ENCODE measurements around the gene FAM76B.
A peak's percentile ranks its signal among the peaks of the same experiment; 100 is the strongest.
"Not testable (repeated sequence)": the region's sequence is repeated elsewhere in the genome, so short reads cannot be mapped to it uniquely, and the experiment has no call there.

FAM76B gene

DNA sequence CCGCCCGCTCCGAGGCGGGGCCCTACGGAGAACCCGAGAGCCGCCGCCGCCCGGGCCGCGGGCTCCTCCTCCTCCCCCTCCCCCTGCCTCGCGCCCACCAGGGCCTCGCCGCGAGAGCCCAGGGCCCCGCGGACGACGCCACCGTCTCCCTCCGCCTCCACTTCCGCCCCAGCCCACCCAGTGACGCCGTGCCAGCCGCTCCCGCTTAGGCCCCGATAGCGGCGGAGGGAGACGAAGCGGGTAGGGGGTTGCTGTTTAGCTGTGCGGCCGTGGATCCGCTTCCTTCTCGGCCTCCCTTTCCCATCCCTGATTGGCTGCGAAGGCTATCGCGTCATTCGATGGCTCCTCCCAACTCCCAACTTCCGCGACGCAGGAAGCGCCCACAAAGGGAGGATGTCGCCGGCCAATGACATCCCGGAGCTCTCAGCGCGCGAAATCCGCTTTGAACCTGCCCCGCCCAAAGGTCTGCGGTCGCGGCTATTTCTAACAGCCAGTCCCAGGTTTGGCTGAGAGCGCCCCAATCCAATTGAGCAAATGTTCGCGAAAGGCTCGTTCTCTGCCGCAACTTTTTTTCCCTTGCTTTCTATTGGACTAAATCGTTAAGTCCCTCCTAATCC, at the start of gene FAM76B:
Gene FAM76B, minus strand, starts transcription at position 277 of the 617 bp plus-strand sequence. CDS start 304 bp downstream, outside the sequence.
- DNase-seq (ENCODE audit: low read depth): peak; percentile 98

DNA sequence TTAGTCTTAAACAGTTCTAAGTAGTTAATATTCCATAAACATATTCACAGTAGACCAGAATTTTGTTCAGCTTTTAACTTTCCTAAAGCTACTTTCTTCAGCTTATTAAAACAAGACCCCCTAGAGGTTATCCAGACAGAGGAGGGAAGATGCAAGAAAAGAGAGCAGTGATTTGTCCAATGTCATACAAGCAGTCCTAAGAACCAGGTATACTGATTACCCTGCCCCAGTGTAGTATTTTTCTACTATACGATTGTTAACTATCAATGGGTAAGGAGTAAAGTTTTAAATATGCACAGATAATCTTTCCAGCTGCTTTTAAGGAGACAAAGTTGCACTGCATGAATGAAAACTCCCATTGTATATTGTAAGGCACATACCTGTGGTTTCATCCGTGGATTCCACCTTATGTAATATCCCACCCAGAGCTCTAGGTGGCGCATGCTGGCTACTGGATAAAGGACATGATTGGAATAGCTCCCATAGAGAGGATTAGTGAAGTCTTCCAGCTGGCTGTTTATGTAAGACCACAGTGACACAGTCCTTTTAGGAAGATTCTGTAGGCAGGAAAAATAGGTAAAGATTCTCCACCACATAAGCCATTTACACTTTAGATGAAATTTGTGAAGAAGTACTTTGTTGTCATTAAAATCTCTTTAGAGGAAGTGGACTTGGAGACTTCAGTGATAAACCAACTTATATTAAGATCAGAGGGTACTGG, 46.3 kb upstream of the FAM76B start:
- peak; percentile 76 for DNase-seq (ENCODE audit: low read depth)

DNA sequence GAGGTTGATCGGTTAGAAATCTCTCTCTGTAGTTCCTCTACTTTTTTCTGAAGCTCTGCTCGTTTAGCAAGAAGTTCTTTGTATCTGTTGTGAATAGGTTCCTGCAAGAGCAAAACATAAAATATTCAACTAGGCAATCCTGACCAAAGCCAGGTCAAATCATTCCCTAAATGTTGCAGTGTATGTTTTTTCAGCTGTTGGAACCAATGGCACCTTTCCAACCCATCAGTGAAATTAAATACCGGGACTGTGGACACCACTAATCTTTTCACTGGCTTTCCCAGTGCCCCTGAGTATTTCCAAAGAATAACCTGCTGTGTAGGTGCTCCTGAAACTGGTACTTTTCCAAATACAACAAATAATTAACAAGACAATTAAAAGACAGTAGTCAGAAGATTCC, 45.8 kb upstream of the FAM76B start:
- no peak for DNase-seq (ENCODE audit: low read depth)

DNA sequence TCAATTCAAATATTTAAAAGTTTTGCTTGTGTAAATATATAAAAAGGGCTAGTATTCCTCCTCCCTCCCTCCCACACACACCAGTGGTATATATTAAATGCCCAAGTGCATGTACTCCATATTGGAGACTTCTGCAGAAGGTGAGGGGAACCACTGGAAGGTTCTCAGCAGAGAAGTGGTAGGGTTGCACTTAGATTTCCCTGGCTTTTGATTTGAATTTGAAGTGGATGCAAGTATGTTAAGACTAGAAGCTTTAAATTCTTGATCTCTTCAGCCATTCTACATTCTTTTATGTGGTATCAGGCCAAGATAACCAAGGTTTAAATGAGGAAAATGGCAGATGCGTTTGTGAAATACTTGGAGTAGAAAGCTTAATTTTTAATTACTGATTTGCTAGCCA, 43.8 kb upstream of the FAM76B start:
- DNase-seq (ENCODE audit: low read depth): no peak

DNA sequence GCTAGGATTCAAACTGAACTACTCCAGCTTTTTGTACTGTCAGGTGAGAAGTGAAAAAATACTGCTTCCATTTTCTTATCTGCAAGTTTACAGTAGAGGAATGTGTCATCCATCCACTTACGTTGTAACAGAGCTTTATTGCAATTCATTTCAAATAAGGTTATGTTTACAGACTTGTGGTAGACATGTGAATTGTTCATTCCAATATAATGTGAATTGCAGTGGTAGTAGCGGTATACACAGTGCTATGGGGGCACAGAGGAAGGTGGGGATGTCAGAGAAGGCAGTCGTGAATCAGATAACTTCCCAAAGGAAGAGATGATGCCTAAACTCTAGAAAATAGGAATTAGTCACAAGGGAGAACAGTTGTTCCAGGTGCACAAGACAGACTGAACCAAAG, 43.2 kb upstream of the FAM76B start:
- no peak for DNase-seq (ENCODE audit: low read depth)

DNA sequence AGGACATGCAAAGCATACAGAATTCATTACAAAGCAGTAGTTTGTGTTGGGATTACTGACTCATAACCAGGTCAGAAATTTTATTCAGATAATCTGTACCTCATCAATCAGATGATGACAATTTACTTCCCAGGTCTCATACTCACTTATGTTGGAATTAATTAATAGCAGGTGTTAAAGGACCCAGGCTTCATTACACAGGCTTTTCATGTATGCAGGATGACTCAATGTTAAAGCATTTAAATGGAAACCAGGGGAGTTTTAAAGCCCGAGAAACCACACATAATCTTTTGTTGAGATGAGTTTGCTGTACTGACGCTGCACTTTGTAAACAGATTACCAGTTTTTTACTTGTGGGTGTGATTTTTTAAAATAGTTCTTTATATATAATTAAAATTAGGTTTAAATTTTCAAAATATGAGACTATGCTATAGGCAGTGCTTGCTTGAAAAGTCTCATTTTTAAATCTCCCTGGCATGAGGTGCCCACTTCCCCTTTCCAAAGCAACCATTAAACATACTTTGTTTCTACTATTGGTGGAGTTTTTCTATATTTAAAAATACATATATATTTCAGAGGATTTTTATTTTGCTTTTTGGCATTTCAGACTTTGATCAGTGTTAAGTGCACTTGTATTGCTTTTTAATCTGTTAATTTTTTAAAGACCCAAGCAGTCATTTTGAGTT, 41.8 kb upstream of the FAM76B start:
- DNase-seq (ENCODE audit: low read depth): peak; percentile 49

DNA sequence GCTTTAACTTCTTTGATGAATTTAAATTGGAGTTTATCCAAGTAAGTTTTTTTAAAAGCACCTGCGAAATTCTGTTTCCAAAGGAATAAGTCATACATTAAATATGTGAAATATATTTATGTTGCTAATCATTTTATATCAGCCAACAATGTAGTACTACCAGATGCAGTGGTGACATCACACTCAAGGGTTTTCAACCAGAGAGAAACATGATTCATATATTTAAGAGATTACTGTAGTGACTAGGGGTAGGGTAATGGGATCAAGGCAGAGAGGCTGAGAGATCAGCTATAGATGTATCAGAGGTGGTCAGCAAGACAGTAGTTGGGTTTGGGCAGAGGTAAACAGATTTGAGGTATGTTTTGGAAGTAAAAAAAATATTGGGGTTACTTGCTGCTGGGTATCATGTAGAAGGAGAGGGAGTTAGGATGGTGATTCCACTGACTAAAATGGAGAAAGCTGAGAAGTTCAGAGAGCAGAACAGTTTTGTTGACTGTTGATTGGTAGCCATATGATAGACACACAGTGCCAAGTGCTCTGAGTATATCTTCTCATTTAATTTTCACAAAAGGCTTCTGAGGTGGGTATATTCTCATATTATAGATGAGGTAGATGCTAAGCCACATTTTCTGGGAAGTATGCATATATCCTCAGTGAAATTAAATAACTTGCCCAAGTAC, 40.1 kb upstream of the FAM76B start:
- no peak for DNase-seq (ENCODE audit: low read depth)

DNA sequence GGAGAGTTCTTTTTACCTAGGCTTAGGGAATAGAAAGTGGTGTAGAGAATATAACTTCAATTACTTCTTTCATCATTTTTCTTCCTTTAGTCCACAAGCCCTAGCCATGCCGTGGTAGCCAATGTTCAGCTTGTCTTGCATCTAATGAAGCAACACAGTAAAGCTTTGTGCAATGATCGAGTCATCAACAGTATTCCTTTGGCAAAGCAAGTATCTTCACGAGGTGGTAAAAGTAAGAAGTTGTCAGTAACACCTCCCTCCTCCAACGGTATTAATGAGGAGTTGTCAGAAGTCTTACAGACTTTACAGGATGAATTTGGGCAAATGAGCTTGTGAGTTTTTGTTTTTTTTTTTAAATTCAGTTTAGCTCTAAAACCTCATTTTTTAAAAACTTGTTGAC, 38.1 kb upstream of the FAM76B start:
- no peak for DNase-seq (ENCODE audit: low read depth)

DNA sequence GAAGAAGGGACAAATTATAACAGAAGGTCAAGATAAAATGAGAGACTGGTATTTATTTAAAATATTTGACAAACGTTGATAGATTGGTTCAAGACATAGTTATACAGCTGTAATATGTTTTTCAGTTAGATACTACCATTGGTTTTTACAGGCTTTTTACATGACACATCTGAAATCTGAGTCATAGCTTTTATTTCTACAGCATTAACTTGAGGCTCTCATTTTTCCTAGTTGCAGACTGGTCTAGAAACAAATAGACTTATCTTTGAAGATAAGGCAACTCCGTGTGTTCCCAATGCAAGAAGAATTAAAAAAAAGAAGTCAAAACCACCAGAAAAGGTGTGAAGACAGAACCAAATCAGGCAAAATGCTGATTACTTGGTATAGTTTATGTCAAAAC, 32.1 kb upstream of the FAM76B start:
- no peak for DNase-seq (ENCODE audit: low read depth)

DNA sequence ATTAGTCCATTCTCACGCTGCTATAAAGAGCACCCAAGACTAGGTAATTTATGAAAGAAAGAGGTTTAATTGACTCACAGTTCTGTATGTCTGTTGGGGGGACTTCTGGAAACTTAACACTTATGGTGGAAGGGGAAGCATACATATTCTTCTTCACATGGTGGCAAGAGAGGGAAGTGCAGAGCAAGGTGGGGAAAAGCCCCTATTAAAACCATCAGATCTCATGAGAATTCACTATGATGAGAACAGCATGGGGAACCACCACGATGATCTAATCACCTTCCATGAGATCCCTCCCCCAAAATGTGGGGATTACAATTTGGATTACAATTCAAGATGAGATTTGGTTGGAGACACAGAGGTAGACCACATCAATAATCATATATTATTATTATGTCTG, 26.5 kb upstream of the FAM76B start:
- DNase-seq (ENCODE audit: low read depth): no peak

DNA sequence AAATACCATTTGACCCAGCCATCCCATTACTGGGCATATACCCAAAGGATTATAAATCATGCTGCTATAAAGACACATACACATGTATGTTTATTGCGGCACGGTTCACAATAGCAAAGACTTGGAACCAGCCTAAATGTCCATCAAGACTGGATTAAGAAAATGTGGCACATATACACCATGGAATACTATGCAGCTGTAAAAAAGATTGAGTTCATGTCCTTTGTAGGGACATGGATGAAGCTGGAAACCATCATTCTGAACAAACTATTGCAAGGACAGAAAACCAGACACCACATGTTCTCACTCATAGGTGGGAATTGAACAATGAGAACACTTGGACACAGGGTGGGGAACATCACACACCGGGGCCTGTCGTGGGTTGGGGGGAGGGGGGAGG, 21.5 kb upstream of the FAM76B start:
- not testable (repeated sequence) for DNase-seq (ENCODE audit: low read depth)

DNA sequence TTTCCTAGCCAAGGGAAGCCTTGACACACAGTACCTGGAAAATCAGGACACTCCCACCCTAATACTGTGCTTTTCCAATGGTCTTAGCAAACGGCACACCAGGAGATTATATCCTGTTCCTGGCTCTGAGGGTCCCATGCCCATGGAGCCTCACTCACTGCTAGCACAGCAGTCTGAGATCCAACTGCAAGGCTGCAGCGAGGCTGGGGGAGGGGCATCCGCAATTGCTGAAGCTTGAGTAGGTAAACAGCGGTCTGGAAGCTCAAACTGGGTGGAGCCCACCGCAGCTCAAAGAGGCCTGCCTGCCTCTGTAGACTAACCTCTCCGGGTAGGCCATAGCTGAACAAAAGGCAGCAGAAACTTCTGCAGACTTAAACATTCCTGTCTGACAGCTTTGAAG, 16.9 kb upstream of the FAM76B start:
- not testable (repeated sequence) for DNase-seq (ENCODE audit: low read depth)

DNA sequence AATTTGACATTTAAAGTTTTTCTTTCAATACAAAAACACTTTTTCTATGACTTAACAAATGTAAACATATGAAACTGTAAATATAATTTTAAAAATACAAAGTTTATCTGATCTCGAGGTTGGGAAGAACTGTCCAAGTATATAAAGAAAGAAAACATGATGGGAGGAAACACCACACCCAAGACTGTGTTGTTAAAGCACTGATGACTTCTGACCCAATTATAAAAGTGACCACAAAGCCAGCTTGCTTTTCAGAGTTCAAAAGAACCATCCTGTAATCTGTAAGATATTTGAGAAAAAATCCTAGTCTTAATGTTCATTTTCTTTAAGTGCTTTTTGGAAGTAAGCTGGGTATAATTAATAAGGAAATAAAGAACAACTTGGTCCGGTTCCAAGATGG, 16.3 kb upstream of the FAM76B start:
- DNase-seq (ENCODE audit: low read depth): no peak

DNA sequence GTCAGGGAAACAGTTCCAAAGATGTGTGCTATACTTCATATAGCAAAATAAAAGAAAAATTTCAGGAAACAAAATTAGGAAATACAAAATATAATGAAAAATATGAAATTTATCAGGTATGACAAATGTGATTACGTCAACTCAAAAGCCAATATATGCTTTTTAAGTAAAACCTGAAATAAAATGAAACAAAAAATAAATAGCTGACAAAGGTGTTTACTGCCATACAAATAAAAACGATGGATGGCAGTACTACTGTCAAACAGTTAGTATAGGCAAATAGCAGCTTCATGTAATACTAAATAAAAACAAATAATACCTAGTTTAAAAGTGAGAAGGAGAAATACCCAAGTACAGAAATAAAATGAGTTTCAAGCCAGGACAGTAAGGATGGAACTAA, 14.4 kb upstream of the FAM76B start:
- no peak for DNase-seq (ENCODE audit: low read depth)

DNA sequence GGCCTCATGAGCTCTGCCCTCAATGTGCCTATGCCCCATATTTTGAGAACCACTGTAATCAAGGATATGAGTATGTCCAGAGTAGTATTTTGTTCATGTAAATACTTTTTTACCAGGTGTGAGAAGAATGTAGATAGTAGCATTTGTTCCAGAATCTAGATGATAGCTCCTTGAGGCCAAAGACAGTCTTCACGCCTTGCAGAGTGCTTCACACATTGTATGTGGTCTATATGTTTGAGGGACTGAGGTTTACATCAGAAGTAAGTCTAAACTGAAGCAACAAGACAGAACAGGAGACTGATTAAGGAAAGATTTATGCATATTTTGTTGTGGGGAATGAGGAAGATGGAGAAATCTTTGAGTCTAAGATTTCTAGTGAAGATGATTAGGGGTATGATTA, 13.2 kb upstream of the FAM76B start:
- no peak for DNase-seq (ENCODE audit: low read depth)

DNA sequence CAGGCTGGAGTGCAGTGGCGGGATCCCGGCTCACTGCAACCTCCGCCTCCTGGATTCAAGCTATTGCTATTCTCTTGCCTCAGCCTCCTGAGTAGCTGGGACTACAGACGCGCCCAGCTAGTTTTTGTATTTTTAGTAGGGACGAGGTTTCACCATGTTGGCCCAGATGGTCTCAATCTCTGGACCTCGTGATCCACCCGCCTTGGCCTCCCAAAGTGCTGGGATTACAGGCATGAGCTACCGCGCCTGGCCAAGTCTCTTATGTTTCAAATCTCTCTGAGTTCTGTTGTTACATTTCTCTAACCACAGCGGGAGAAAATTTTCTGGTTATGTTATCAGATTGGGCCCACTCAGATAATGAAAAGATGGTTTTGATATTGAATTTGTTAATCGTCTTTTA, 10.9 kb upstream of the FAM76B start:
- no peak for DNase-seq (ENCODE audit: low read depth)

DNA sequence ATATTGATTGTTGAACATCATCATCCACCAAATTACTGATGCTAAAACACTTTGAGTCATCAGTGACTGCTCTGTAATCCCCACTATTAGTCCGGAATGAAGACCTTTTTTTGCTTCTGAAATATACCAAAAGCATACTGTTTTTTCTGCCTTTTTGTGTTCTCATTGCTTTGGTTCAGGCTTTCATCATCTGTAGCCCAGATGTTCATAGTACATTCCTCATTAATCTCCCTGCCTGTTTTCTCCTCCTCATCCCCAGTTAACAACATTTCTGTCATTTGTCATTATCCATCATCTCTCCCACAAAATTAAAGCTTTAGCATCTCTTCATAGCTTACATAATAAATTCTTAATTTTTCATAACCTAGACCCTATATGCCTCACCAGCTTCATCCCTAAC, 10.0 kb upstream of the FAM76B start:
- DNase-seq (ENCODE audit: low read depth): no peak

DNA sequence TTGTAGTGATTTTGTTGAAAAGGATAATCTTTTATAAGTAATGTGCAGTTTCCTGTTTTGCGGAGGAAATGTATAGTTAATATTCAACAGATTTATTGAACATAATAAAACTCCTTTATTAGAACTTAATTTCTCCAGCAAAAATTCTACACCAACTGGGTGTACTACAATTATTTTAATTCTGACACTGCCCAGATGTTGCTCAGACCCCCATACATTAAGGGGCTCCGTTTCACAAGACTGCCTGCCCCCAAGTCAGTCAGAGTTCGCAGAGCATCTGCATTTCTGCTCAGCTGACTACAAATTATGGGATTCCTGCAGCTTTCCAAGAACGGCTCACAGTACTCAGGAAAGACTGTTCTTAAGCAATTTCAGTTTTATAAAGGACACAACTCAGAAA, 6.9 kb upstream of the FAM76B start:
- no peak for DNase-seq (ENCODE audit: low read depth)

DNA sequence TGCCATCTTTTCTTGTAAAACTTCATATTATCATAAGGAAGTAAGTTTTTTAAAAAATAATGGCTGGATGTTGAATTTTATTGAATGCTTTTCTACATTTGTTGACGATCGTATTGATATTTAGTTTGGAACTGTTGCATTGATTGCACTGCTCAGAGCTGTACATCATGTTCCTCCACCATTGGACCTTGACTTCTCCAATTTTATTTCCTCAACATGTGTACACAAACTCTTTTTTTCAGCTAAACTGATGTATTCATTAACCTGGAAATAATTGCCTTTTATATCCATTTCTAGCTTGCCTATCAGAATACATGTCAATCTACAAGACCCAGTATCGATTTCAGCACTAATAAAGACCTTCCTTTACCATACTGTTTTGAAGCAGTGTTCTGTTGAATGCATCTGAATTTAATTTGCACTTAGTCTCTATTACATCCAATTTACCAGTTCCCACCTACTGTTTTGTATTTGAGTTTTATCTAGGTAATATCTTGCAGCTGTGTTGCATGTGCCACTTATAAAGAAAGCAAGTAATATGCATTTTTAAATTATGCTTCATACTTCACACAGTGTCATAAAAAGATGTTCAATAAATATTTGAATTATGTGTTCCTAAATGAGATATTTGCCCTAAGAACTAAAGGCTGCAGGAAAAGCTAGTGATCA, 6.2 kb upstream of the FAM76B start:
- no peak for DNase-seq (ENCODE audit: low read depth)

DNA sequence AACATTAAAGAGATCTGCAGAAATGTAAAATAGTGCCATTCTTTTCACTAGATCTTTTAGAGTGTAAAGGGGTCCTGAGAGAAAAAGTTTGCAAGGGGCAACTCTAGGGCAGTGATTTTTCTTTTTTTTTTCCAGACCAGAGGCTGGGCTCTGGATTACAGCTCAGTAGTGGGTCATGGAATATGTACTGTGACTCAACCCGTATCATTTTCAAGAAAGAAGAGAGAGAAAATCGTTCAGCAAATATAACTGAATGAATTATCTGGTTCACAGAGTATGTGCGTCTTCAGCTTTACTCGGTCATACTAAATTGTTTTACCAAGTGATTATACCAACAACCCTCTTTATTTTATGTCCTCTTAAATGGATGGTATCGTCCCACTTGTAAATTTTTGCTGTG, 4.5 kb upstream of the FAM76B start:
- no peak for DNase-seq (ENCODE audit: low read depth)

DNA sequence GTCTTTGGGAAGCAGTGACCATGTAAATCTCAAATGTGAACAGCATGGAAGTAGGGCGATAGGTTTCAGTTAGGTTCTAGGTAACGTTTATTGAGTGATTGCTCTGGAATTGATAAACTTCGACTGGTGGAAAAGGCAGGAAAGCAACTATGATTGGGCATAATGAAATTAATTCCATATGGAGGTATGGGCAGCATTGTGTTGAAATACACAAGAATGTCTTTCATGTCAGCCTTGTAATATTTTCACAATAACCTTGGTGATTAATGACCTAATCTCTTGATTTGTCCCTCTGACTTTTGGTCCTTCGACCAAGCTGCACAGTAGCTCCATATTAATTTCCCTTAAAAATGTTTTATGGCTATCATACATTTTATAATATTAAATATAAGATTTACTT, 3.5 kb upstream of the FAM76B start:
- no peak for DNase-seq (ENCODE audit: low read depth)

DNA sequence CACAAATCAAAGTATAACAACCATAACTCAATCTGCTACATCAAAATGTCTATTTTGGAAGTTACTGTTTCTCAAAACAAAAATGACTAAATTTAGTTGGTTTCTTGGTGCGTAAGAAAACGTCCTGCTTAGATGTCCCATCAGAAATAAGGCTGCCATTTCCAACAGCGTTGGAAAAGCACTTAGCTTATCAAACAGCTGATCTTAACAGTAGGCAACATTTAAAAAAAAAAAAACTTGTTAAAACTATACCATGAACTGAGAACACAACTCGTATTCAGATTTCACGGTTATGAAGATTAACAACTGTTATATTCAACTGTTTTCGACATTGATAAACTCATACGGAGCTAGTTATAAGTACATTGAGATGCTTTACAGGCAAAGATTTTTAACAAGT, 3.1 kb upstream of the FAM76B start:
- no peak for DNase-seq (ENCODE audit: low read depth)
